ENCODE measurements around the gene DNLZ.

DNA sequence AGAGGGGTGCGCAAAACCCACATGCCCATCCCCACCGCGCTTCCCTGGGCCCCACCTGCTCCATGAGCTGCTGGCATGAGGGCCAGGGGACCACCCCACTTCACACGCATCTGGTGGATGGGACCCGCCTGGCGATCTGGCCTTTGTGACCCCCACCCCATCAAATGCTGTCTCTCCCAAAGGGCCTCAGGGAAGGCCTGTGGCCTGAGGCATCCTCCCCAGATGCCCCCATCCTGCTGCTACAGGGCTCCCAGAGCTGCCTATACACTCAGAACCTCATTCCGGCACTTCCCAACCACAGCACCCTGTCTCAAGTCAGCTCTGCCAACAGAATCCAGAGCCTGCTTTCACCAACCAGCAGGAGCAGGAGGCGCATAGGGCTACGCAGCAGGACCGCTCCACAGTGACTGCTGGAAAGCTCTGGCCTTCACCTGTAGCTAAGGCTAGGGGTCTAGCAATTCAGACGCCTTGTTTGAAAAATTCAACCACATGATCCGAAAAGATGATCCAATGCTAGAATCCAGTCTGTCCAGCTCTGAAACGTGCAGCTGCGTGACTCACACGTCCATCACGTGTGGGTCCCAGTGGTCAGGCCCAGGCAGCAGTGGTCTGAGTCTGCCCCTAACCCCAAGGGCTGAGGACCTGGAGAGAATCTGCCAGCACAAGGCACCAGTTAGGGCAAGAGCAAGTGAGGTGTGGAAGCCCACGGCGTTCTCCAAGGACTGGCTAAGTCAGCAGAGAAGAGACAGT lies 37.8 kb upstream of the DNLZ start:
- TF ChIP-seq POLR2AphosphoS2 (IDR thresholded peaks at IDR 0.05; ENCODE audit: low read depth, low read length) (no peak), TAF1 (IDR thresholded peaks at IDR 0.05; ENCODE audit: borderline replicate concordance, low read depth, low read length) (no peak), NFIC (IDR thresholded peaks at IDR 0.05; ENCODE audit: low read depth, low read length) (no peak), SMC3 (IDR thresholded peaks at IDR 0.05; ENCODE audit: borderline replicate concordance, low read length) (no peak), POLR2AphosphoS5 (IDR thresholded peaks at IDR 0.05; ENCODE audit: low read length) (no peak), BMI1 (IDR thresholded peaks at IDR 0.05; ENCODE audit: borderline replicate concordance) (no peak)
- TF ChIP-seq, protein P1, sequence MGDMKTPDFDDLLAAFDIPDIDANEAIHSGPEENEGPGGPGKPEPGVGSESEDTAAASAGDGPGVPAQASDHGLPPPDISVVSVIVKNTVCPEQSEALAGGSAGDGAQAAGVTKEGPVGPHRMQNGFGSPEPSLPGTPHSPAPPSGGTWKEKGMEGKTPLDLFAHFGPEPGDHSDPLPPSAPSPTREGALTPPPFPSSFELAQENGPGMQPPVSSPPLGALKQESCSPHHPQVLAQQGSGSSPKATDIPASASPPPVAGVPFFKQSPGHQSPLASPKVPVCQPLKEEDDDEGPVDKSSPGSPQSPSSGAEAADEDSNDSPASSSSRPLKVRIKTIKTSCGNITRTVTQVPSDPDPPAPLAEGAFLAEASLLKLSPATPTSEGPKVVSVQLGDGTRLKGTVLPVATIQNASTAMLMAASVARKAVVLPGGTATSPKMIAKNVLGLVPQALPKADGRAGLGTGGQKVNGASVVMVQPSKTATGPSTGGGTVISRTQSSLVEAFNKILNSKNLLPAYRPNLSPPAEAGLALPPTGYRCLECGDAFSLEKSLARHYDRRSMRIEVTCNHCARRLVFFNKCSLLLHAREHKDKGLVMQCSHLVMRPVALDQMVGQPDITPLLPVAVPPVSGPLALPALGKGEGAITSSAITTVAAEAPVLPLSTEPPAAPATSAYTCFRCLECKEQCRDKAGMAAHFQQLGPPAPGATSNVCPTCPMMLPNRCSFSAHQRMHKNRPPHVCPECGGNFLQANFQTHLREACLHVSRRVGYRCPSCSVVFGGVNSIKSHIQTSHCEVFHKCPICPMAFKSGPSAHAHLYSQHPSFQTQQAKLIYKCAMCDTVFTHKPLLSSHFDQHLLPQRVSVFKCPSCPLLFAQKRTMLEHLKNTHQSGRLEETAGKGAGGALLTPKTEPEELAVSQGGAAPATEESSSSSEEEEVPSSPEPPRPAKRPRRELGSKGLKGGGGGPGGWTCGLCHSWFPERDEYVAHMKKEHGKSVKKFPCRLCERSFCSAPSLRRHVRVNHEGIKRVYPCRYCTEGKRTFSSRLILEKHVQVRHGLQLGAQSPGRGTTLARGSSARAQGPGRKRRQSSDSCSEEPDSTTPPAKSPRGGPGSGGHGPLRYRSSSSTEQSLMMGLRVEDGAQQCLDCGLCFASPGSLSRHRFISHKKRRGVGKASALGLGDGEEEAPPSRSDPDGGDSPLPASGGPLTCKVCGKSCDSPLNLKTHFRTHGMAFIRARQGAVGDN (IDR thresholded peaks at IDR 0.05) = no peak
- TF ChIP-seq, protein P2, sequence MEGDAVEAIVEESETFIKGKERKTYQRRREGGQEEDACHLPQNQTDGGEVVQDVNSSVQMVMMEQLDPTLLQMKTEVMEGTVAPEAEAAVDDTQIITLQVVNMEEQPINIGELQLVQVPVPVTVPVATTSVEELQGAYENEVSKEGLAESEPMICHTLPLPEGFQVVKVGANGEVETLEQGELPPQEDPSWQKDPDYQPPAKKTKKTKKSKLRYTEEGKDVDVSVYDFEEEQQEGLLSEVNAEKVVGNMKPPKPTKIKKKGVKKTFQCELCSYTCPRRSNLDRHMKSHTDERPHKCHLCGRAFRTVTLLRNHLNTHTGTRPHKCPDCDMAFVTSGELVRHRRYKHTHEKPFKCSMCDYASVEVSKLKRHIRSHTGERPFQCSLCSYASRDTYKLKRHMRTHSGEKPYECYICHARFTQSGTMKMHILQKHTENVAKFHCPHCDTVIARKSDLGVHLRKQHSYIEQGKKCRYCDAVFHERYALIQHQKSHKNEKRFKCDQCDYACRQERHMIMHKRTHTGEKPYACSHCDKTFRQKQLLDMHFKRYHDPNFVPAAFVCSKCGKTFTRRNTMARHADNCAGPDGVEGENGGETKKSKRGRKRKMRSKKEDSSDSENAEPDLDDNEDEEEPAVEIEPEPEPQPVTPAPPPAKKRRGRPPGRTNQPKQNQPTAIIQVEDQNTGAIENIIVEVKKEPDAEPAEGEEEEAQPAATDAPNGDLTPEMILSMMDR (IDR thresholded peaks at IDR 0.05 in 2 of 3, conservative IDR thresholded peaks at IDR 0.05 in 1 of 3; ENCODE audit: control insufficient read depth in 2 of 3, extremely low read depth in 1 of 3, insufficient read depth in 1 of 3, low read depth in 3 of 3, low read length in 3 of 3) = no peak
- TF ChIP-seq, protein P3, sequence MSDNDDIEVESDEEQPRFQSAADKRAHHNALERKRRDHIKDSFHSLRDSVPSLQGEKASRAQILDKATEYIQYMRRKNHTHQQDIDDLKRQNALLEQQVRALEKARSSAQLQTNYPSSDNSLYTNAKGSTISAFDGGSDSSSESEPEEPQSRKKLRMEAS (IDR thresholded peaks at IDR 0.05; ENCODE audit: low read depth, low read length) = no peak

Measured in GM12878 (cell line).